Muscle layer of duodenum (tissue), 2 donors: ENCODE data around the gene ATL3.

ENCODE experiments used
- H3K27ac ChIP-seq: one replicate; pipeline ENCODE4 v1.7.0; 2013; ENCODE audit warnings: mild to moderate bottlenecking, low read length
- H3K27me3 ChIP-seq: one replicate; pipeline ENCODE4 v1.7.0; 2013; ENCODE audit warnings: low read depth, mild to moderate bottlenecking, control low read depth, low read length
- H3K36me3 ChIP-seq, 2 donors: one replicate each; pipeline ENCODE4 v1.7.0; 2013; ENCODE audit warnings: low read length in 2 of 2, control low read depth in 1 of 2, mild to moderate bottlenecking in 1 of 2; ENCODE audit not compliant: insufficient read depth in 2 of 2, control insufficient read depth in 1 of 2
- H3K4me1 ChIP-seq, 2 donors: one replicate each; pipeline ENCODE4 v1.7.0; 2013; ENCODE audit warnings: low read length in 2 of 2, mild to moderate bottlenecking in 2 of 2, control low read depth in 1 of 2, moderate library complexity in 1 of 2; ENCODE audit not compliant: insufficient read depth in 2 of 2, control insufficient read depth in 1 of 2
- H3K4me3 ChIP-seq, 2 donors: one replicate each; pipeline ENCODE4 v1.7.0; 2013; ENCODE audit warnings: low read length in 2 of 2, low read depth in 1 of 2, mild to moderate bottlenecking in 1 of 2
- H3K9me3 ChIP-seq, 2 donors: one replicate each; pipeline ENCODE4 v1.7.0; 2013; ENCODE audit warnings: low read length in 2 of 2, control low read depth in 1 of 2, mild to moderate bottlenecking in 1 of 2; ENCODE audit not compliant: control insufficient read depth in 1 of 2
- donor health status: healthy.

Gene ATL3

DNA sequence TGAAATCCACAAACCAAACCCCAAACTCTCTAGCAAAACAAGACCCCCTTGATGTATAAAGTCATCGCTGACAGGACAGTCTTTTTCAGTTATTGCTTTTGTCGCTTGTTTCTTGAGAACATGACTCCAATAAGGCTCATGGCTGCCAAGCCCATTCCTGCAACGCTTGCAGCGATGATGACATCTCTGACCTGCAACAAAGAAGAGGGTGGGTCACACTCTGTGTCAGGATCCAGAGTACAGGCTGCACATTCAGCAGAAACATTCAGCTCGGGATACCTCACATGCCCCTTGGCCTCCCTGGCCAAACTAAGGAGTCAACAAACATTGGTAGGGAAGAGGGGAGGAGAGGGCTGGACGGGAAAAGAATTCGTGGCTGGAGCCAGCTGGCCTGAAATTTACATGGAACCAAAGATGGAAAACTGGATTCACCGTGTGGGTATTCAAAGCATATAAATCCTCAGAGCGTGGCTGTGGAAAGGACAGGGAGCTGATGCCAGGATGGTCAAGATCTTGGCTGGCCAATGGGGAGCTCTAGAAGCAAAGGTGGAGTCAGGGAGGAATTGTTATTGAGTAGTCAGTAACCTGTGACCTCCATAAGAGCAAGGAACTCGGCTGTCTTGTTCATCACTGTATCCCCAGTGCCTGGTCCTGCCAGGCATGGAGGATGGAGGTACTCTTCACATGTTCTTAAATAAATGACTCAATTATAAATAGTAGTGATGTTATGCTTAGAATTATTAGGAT is 96.1 kb downstream of the ATL3 start:
- peaks cover 0 to 3% of the 10 kb centered on the region in 2 donors for H3K36me3 ChIP-seq

More for the DNA sequence above, 96.1 kb downstream of the ATL3 start:
- Histone ChIP-seq H3K4me3 (peak overlapping the region; percentile 43 to 60), H3K27me3 (no peaks in the 10 kb centered on the region), H3K4me1 (peaks cover 13 to 19% of the 10 kb centered on the region in 2 donors), H3K9me3 (peaks cover 0 to 3% of the 10 kb centered on the region in 2 donors), H3K27ac (peak overlapping the region; percentile 89)
